ENCODE results near the gene PLEKHH1. TPM values are rescaled to one million over a fixed set of nuclear protein-coding genes. Genes with fewer than 3 reads are reported as not detected.

Gene PLEKHH1
- total RNA-seq, 1 experiment from 2014 or later, result 27.6 TPM

DNA sequence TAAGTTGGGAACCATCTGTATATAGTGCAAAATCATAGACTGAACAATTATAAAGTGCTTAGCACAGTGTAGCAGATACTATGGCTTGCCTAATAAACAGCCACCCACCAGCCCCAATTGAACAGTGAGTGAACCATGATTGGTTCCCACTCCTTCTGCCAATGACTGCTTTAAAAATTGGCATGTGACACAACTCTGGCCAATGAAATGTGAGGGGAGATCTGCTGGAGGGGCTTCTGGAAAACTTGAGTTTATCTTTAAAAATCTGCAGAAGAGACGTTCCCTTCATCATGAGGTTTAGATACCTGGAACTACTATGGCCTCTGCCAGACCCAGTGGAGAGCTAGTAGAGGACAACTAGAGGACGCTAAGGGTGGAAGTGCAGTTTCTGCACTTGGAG is 62.3 kb downstream of the PLEKHH1 start:
- H3K9me3 ChIP-seq (ENCODE audit: control insufficient read depth in 1 of 2, insufficient read depth in 1 of 2, low read depth in 1 of 2, low read length in 2 of 2), result no peaks in the 10 kb centered on the region
- CTCF ChIA-PET, result interaction anchor here (1.7 kb wide), 1 partner anchor 11 kb away, joined by 3 read pairs; no protein-coding TSS in a partner anchor
- H3K27me3 ChIP-seq (ENCODE audit: insufficient read depth, low read length), result no peaks in the 10 kb centered on the region
- POLR2A ChIA-PET, result no interaction called here
- TF ChIP-seq ELF1 (IDR thresholded peaks at IDR 0.05; ENCODE audit: borderline replicate concordance, low read depth) (no peak), ZFX (IDR thresholded peaks at IDR 0.05) (no peak), CBX3 (IDR thresholded peaks at IDR 0.05; ENCODE audit: low read depth) (no peak), JUND (IDR thresholded peaks at IDR 0.05) (no peak), TCF7L2 (IDR thresholded peaks at IDR 0.05; ENCODE audit: borderline replicate concordance, extremely low read depth, insufficient read depth, insufficient read length) (no peak), FOSL1 (IDR thresholded peaks at IDR 0.05; ENCODE audit: low read depth) (no peak), SP1 (IDR thresholded peaks at IDR 0.05; ENCODE audit: low read depth) (no peak), RAD21 (IDR thresholded peaks at IDR 0.05; ENCODE audit: low read depth) (no peak), EGR1 (IDR thresholded peaks at IDR 0.05; ENCODE audit: low read depth) (no peak), SIN3A (IDR thresholded peaks at IDR 0.05; ENCODE audit: low read depth) (no peak), YY1 (IDR thresholded peaks at IDR 0.05; ENCODE audit: extremely low read depth, insufficient replicate concordance, low read depth, low read length) (no peak), EZH2 (IDR thresholded peaks at IDR 0.05) (no peak), ZNF274 (IDR thresholded peaks at IDR 0.05; ENCODE audit: low read depth, low read length) (no peak), EZH2phosphoT487 (IDR thresholded peaks at IDR 0.05; ENCODE audit: borderline replicate concordance) (no peak)
- TF ChIP-seq, protein P1, sequence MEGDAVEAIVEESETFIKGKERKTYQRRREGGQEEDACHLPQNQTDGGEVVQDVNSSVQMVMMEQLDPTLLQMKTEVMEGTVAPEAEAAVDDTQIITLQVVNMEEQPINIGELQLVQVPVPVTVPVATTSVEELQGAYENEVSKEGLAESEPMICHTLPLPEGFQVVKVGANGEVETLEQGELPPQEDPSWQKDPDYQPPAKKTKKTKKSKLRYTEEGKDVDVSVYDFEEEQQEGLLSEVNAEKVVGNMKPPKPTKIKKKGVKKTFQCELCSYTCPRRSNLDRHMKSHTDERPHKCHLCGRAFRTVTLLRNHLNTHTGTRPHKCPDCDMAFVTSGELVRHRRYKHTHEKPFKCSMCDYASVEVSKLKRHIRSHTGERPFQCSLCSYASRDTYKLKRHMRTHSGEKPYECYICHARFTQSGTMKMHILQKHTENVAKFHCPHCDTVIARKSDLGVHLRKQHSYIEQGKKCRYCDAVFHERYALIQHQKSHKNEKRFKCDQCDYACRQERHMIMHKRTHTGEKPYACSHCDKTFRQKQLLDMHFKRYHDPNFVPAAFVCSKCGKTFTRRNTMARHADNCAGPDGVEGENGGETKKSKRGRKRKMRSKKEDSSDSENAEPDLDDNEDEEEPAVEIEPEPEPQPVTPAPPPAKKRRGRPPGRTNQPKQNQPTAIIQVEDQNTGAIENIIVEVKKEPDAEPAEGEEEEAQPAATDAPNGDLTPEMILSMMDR (IDR thresholded peaks at IDR 0.05 in 2 of 3, conservative IDR thresholded peaks at IDR 0.05 in 1 of 3; ENCODE audit: borderline replicate concordance in 1 of 3, insufficient read depth in 1 of 3, low read depth in 2 of 3, low read length in 2 of 3), result no peak
- TF ChIP-seq, protein P2, sequence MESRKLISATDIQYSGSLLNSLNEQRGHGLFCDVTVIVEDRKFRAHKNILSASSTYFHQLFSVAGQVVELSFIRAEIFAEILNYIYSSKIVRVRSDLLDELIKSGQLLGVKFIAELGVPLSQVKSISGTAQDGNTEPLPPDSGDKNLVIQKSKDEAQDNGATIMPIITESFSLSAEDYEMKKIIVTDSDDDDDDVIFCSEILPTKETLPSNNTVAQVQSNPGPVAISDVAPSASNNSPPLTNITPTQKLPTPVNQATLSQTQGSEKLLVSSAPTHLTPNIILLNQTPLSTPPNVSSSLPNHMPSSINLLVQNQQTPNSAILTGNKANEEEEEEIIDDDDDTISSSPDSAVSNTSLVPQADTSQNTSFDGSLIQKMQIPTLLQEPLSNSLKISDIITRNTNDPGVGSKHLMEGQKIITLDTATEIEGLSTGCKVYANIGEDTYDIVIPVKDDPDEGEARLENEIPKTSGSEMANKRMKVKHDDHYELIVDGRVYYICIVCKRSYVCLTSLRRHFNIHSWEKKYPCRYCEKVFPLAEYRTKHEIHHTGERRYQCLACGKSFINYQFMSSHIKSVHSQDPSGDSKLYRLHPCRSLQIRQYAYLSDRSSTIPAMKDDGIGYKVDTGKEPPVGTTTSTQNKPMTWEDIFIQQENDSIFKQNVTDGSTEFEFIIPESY (IDR thresholded peaks at IDR 0.05; ENCODE audit: extremely low read depth, insufficient replicate concordance, low read length), result no peak
- TF ChIP-seq, protein P3, sequence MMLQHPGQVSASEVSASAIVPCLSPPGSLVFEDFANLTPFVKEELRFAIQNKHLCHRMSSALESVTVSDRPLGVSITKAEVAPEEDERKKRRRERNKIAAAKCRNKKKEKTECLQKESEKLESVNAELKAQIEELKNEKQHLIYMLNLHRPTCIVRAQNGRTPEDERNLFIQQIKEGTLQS (IDR thresholded peaks at IDR 0.05), result no peak
- TF ChIP-seq, protein P4, sequence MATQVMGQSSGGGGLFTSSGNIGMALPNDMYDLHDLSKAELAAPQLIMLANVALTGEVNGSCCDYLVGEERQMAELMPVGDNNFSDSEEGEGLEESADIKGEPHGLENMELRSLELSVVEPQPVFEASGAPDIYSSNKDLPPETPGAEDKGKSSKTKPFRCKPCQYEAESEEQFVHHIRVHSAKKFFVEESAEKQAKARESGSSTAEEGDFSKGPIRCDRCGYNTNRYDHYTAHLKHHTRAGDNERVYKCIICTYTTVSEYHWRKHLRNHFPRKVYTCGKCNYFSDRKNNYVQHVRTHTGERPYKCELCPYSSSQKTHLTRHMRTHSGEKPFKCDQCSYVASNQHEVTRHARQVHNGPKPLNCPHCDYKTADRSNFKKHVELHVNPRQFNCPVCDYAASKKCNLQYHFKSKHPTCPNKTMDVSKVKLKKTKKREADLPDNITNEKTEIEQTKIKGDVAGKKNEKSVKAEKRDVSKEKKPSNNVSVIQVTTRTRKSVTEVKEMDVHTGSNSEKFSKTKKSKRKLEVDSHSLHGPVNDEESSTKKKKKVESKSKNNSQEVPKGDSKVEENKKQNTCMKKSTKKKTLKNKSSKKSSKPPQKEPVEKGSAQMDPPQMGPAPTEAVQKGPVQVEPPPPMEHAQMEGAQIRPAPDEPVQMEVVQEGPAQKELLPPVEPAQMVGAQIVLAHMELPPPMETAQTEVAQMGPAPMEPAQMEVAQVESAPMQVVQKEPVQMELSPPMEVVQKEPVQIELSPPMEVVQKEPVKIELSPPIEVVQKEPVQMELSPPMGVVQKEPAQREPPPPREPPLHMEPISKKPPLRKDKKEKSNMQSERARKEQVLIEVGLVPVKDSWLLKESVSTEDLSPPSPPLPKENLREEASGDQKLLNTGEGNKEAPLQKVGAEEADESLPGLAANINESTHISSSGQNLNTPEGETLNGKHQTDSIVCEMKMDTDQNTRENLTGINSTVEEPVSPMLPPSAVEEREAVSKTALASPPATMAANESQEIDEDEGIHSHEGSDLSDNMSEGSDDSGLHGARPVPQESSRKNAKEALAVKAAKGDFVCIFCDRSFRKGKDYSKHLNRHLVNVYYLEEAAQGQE (IDR thresholded peaks at IDR 0.05; ENCODE audit: low read depth), result no peak
- TF ChIP-seq, protein P5, sequence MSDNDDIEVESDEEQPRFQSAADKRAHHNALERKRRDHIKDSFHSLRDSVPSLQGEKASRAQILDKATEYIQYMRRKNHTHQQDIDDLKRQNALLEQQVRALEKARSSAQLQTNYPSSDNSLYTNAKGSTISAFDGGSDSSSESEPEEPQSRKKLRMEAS (IDR thresholded peaks at IDR 0.05), result no peak
- no peak for ATAC-seq
- H2AFZ ChIP-seq (ENCODE audit: low read depth, low read length, poor library complexity, severe bottlenecking), result no peak overlapping the region
- peaks cover 4 to 5% of the 10 kb centered on the region in 2 experiments; a peak in 2 of 4 replicates for H3K36me3 ChIP-seq (ENCODE audit: control insufficient read depth in 1 of 2, insufficient read depth in 2 of 2, low read length in 2 of 2)
- no peaks in the 10 kb centered on the region for H4K20me1 ChIP-seq (ENCODE audit: insufficient read depth)
- RAD21 ChIA-PET (ENCODE audit: low non-redundant PET in 1 of 2, low total read pairs in 2 of 2, uncharacterized antibody in 2 of 2, unreplicated experiment in 2 of 2), result no interaction called here
- no peak overlapping the region for H3K27ac ChIP-seq (ENCODE audit: low read depth, low read length)
- H3K4me2 ChIP-seq (ENCODE audit: low read length), result no peak overlapping the region
- no peak for DNase-seq (ENCODE audit: low read depth, low spot score)
- intact Hi-C loops (cut with micrococcal nuclease), result no loop called here
- no TSS peak for BruUV-seq (replicated peaks)
- H3K9ac ChIP-seq (ENCODE audit: low read length), result no peak overlapping the region
- H3K9me2 ChIP-seq (ENCODE audit: insufficient read depth), result no peaks in the 10 kb centered on the region
- peaks cover 20% of the 10 kb centered on the region for H3K79me2 ChIP-seq (ENCODE audit: insufficient read depth, low read length)
- H3K4me1 ChIP-seq (ENCODE audit: control insufficient read depth in 1 of 2, insufficient read depth in 2 of 2, low read length in 2 of 2), result peaks cover 2 to 11% of the 10 kb centered on the region in 2 experiments; a peak in 2 of 4 replicates
- no peak overlapping the region for H3K4me3 ChIP-seq (replicated peaks in 1 of 2; ENCODE audit: low read depth in 1 of 2, low read length in 2 of 2)
